NOMO-1 (cell line): ENCODE measurements around the gene TRAF2.

ENCODE experiments used
- DNase-seq, 2 experiments: peaks; one replicate each; lab custom pipeline; 2025; ENCODE audit not compliant: unreplicated experiment in 2 of 2; lab: John Stamatoyannopoulos, UW

TRAF2 gene

DNA sequence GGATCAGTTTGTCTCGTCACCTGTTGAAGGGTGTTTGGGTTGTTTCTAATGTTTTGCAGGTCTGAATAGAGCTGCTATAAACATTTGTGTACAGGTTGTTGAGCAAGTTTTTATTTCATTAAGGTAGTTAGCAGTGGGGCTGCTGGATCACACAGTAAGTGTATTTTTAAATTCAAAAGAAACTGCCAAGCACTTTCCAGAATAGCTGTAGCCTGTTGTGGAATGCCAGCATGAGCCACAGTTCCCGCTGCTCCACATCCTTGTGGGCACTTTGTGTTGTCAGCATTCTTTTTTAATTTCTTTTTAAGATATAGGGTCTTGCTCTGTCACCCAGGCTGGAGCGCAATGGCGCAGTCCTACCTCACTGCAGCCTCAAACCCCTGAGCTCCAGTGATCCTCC lies 43.7 kb downstream of the TRAF2 start:
- no peak for DNase-seq

DNA sequence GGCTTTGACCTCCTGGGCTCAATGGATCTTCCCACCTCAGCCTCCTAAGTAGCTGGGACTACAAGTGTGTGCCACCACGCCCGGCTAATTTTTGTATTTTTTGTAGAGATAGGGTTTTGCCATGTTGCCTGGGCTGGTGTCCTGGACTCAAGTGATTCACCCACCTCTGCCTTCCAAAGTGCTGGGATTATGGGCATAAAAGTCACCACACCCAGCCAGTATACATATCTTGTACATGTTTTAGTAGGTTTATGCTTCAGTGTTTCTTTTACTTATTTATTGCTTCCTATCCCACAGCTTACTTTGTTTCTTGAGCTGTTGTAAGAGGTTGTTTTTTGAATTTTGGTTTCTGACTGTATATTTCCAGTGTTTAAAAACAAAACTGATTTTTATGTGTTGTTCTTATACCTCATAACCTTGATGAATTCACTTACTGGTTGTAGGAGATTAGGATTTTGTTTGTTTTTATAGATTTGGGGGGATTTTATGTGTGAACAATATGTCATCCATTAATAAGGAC lies 45.4 kb downstream of the TRAF2 start:
- DNase-seq: no peak

DNA sequence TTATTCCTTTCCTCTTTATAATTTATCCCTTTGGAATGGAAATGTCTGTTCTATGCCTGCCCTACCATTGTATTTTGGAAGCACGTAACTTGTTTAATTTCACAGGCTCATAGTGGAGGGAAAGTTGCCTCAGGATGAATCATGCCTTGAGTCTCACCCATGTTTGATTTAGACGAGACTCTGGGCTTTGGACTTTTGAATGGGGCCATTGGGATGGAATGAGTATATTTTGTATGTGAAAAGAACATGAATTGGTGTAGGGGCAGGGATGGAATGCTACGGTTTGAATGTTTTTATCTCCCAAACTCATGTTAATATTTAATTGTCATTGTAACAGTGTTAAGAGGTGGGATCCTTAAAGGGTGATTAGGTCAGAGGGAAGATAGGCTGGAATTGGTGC lies 48.0 kb downstream of the TRAF2 start:
- DNase-seq: no peak

DNA sequence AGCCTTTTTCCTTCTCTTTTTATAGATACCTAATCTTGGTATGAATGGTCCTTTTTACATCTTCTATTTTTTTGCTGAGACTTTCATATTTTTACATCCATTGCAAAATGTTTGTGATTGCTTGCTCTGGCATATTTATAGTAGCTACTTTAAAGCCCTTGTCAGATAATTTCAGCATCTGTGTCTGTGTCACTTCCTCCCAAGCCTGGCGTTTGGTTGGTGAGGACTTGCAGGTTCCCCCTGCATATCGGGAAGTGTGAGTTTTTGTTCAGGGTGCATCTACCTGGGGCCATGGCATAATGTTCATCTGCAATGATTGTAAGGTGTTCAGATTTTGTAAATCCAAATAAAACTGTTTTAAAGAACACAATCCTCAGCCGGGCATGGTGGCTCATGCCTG lies 49.3 kb downstream of the TRAF2 start:
- DNase-seq: peak; percentile 86 to 99

DNA sequence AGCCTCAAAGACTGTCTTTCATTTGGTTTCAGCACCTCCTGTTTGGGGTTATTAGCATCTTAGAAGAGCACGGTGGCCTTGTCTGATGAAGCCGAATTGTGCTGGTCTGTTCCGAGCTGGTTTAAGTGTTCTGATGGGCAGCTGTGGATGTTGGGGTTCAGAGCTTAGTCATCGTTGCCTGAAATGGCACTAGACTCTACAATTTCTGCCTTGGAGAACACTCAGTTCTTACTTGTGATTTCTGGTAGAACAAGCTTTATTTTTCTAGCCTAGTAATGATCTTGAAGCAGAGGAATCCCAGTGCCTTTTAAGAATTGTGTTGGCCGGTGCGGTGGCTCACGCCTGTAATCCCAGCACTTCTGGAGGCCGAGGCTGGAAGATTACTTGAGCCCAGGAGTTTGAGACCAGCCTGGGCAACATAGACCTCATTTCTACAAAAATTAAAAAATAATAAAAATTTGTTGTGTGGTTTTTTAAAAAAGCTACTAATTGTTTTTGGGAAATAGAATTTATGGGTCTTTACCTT lies 50.4 kb downstream of the TRAF2 start:
- DNase-seq: no peak

DNA sequence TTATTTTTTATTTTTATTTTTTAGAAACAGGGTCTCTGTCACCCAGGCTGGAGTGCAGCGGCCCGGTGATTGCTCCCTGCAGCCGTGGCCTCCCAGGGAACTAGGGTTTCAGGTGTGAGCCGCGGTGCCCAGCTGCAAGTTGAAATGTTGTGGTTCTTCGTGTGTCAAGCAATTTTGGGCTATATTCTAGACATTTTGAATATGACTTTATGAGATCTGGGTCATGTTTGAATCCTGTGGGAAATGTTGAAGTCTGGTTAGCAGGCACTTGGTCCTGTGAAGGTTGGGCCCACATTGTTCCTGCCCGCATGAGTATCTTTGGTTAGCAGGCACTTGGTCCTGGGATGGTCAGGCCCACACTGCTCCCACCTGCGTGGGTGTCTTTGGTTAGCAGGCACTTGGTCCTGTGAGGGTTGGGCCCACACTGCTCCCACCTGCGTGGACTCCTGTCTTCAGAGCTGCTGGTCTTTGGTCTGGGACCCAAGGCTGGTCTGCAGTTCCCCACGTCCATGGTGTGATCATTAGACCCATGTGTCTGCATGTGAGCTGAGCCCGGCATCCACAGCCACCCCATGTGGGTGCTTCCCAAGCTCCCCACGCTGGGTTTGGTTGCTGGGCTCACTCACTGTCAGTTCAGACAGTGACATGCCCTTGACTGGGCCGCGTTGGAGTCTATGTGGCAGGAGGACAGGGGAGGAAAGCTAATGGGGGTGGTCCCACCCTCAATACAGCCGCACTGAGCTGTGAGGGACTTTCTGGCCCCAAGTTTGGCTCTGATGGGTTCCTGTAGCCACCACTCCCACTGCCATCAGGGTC lies 51.1 kb downstream of the TRAF2 start:
- DNase-seq: no peak

DNA sequence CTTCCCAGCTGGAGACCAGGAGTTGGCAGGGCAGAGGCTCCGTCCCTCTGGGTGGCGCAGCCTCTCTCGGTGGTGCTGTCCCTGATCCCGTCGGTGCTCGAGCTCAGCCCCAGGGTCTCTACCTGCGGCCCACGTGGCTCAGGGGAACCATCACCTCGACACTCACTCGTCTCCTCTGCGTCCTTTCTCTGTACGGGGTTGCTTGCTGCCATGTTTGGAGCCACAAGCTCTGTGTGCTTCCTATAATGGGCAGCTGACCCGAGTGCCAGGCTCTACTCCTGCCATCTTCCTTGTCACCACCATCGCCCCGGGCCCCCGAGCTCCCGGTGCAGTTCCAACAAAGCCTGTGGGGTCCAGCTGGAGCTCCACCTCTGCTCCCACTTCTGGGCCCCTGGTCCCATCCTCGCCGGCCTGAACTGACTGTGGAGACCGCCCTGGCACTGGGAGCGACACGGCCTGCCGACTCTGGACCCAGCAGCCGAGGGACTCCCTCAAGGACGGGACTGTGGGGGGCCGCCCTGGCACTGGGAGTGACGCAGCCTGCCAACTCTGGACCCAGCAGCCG lies 53.2 kb downstream of the TRAF2 start:
- DNase-seq: no peak

DNA sequence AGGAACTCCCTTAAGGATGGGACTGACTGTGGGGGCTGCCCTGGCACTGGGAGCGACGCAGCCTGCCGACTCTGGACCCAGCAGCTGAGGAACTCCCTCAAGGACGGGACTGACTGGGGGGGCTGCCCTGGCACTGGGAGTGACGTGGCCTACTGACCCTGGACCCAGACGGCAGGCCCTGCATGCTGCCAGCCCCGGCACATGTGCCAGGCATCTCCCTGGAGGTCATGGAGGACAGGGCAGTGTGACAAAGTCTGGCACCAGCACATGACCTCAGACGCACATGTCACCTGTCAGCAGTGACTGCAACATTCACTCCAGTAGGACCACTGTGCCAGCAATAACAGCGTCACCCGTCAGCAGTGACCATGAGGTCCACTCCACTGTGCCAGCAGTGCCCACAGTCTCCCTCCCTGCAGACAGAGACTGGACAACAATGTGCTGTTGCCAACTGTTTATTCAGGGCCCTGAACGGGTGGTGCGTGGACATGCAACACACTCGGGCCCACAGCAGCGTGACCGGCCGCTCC lies 53.7 kb downstream of the TRAF2 start:
- DNase-seq: no peak

DNA sequence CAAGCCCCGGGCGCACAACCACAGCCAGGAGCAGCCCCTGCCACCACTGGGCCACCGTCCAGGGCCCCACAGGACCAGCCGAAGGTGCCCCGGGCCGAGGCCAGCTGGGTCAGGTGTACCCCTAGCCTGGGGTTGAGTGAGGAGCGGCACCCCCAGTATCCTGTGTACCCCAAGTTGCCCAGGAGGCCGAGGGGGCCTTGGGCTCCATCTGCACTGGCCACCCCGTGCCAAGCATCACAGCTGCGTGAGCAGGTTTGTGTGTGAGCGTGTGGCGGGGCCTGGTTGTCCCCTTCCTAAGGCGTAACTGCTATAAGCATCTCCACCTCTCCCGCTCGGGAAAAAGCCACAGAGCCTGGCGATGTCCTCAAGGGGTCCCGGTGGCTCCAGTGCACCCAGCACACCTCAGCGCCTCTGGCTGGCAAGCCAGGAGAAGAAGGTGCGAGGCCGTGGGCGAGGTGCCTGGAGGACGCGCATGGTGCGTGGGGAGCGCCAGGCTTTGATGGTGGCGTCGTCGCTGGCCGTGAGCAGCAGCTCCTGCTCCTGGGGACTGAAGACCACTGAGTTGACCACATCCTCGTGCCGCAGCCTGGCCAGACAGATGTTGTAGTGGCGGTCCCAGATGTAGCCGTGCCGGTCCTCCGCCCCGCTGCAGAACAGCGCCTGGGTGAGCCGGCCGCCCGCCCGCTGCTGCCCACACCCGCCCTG lies 54.4 kb downstream of the TRAF2 start:
- DNase-seq: no peak

DNA sequence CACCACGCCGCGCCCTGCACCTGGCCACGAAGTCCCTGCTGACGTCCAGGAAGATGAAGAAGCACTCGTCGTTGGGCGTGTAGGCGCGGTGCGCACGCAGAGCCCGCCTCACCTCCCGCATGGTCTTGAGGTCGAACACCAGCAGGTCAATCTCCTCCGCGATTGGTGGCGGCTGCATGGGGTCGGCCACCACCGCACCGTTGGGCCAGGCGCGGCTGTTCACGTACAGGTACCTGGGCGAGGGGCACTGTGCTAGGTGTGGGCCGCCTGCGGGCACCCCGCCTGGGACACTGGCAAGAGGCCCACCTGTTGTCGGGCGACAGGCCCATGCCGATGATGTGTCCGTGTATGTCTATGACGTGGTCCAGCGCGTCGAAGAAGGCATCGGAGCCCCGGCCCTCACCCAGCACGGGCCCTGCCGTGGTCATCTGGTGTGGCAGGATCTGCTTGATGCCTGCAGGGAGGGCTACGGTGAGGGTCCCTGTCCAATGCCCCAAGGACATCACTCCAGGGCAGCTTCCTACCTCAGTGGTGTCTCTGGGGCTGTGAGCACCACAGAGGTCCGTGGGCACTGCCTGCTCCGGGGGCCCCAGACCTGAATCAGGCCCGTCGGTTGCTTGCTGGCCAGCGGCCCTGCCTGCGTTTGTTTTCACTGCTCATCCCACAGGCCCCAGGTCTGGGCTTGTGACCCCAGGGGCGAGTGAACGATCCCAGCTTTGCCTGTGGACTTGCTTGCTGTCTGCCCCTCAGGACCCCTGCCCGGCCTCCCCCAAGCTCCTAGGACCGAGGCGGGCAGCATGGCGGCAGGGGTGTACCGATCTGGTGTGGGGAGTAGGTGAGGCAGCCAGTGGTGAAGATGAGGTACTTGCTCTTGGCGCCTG lies 55.2 kb downstream of the TRAF2 start:
- DNase-seq: no peak

DNA sequence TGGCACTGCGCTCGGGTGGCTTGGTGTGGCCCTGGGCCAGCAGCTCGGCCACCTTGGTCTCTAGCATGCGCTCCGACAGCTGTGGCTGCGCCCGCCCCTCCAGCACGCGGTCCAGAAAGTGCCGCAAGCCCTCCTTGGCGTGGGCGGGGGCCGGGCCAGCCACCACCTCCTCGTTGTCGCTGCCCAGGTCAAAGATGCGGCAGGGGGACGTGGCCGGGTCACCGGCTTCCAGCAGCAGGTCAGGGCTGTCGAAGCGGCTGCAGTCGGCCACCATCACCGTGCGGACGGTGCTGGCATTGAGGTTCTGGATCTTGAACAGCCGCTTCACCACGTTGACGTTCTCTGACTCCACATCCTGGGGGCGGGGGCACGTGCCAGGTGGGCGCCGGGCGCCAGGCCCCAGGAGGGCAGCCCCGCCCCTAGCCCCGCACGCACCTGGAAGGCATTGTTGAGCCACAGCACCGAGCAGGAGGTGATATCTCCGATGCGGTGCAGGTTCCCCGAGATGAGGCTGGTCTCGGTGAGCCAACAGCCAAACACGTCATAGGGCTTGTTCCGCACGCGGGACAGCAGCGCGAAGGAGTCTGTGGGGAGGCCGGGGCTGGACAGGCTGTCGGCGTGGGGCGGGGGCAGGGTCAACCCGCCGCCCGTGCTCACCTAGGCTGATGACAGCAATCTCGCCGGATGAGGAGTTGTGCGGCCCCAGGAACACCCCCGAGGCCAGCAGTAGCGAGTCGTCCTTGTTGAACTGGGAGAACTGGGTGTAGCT lies 56.0 kb downstream of the TRAF2 start:
- DNase-seq: no peak

DNA sequence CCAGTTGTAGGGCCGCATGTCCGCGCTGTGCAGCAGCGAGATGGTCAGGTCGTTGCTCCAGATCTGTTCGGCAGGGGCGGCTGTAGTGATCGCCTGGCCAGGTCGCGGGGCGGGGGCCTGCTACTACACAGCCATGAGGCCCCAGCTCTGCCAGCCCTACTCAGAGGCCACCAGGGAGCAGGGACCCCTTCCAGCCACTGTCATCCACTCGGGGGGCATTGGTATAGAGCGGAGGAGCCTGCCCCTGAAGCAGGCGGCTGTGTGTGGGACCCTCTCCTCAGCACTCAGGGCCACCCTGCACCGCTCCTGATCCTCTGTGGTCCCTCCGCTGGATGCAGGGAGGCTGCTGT lies 56.5 kb downstream of the TRAF2 start:
- DNase-seq: no peak

DNA sequence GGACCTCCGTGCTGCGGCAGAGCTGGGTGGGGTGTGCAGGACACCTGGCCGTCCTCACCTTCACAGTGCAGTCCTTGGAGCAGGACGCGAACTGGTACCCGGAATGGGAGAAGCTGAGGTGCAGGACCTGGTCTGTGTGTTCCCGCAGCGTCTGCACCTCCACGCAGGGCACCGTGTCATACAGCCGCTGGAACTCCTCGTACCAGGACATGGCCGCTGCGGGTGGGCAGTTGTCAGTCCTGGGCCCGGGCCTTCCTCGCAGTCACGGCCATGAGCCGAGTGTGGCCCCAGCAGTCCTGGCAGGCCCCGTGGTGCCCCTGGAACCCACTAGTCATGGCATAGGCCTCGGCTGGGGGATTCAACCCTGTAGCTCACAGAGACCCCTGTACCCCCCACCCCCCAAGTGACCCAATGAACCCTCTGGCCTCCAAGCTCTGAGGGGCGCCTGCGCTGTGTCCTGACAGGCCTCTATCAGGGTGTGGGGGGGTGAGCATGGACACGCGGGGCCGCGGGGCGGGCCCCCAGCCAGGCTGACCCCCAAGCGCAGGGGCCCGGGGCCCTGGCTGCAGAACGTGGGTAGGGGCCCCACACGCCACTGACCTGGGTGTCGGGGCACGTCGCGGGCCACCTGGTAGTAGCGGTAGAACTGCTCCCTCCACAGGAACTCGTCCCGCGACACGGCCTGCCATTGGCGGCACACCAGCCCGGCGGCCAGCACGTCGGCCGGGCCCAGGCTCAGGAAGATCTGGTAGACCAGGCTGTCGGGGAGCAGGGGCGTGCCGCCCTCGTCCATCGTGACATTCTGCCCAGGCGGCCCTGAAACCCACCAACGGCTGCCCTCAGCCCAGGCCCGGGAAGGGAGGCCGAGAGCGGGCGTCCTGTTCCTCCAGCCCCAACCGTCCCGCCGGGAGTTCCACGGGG lies 57.2 kb downstream of the TRAF2 start:
- no peak for DNase-seq

DNA sequence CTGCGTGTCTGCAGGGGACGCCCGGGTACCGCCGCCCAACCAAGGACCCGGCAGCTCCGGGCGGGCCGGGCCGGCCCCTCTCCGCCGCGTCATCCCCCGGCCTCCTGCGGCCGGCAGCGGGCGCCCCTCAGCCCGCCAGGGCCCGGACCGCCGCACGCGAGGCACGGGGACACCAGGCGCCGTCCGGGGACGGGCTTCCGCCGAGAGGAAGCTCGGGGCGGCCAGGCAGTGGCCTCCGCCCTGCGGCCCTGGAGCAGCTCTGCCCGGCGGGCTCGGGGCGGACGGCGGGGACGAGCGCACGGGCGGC lies 57.8 kb downstream of the TRAF2 start:
- DNase-seq: peak; percentile 72 to 78

DNA sequence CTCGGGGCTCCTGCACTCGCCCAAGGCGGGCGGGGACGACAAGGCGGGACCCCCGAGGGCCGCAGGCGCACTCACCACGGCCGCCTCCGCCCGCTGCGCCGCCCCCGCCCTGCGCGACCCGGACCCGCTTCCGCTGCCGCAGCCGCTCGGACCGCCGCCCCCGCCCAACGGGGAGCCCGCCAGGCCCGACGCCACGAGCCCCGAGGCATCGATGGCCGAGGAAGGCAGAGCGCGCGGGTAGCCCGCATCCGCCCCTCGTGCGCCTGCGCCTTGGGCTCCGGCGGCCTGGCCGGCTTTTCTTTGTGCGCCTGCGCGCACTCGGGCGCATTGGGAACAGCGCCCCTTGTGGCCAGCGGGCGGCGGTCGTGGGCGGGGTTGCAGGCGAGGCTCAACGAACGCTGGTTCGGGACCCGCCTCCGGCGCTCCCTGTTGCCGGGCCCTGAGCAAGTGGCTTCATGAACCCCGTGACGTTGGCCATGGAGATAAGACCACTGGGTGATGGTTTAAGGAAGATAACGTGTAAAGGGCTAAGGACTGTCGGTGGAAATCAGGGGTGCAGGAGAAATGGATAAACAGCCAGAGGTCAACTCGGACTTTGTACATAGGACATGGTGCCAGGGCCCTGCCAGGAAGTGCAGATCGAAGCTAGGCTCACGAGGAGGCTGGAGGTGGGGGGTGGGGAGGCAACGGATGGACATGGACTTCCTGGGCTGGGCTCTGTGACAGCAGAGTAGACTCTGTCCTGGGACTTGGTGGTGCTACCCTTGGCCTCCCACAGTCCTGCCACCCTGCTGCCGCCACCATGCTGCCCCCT lies 58.4 kb downstream of the TRAF2 start, which contains the start of the genes C8G and FBXW5:
Gene C8G, plus strand, starts transcription at position 725 of the 814 bp plus-strand sequence. Its CDS starts 78 bp downstream, at position 803.
Gene FBXW5, minus strand, starts transcription at position 220 of the 814 bp plus-strand sequence. CDS start 655 bp downstream, outside the sequence.
- peak; percentile 98 to 99 for DNase-seq

DNA sequence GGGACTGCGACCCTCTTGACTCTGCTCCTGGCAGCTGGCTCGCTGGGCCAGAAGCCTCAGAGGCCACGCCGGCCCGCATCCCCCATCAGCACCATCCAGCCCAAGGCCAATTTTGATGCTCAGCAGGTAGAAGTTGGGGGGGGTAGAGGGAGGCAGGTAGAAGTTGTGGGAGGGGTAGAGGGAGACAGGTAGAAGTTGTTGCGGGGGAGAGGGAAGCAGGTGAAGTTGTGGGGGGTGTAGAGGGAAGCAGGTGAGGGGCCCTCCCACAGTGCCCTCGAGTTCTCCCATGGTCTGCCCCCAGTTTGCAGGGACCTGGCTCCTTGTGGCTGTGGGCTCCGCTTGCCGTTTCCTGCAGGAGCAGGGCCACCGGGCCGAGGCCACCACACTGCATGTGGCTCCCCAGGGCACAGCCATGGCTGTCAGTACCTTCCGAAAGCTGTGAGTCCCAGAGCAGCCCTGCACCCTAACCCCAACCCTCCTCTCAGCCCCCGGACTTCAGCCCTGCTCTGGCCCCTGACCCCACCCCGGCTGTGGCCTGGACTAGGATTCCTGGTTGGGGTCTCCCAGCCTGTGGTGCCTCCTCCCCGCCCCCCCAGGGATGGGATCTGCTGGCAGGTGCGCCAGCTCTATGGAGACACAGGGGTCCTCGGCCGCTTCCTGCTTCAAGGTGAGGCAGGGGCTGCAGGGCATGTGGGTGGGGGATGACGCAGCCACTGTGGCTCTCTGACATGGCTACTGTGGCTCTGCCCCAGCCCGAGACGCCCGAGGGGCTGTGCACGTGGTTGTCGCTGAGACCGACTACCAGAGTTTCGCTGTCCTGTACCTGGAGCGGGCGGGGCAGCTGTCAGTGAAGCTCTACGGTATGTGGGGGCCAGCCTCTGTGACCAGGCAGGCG lies 59.3 kb downstream of the TRAF2 start:
- DNase-seq: no peak
